Cardiac fibroblast (primary cell): Measurements from ENCODE around the gene TEDC1.

Experiments used
- DNase-seq, 2 donors: peaks; one replicate each; pipeline versions ENCODE4 v3.0.0 to v3.0.0-alpha.2; 2010; ENCODE audit warnings: low read depth in 2 of 2
- H3K4me3 ChIP-seq, 2 donors: replicated peaks in 1 of 2; 1 replicate in 1 of 2; 2 replicates in 1 of 2; pipeline ENCODE4 v1.5.1; 2011; ENCODE audit warnings: low read depth in 2 of 2, low read length in 2 of 2, mild to moderate bottlenecking in 2 of 2, moderate library complexity in 1 of 2
- TF ChIP-seq, protein P1 (sequence below): IDR thresholded peaks from one replicate; pipeline ENCODE4 v1.5.1; 2011; ENCODE audit warnings: low read depth, mild to moderate bottlenecking, low read length, inconsistent platforms

The TEDC1 gene

DNA sequence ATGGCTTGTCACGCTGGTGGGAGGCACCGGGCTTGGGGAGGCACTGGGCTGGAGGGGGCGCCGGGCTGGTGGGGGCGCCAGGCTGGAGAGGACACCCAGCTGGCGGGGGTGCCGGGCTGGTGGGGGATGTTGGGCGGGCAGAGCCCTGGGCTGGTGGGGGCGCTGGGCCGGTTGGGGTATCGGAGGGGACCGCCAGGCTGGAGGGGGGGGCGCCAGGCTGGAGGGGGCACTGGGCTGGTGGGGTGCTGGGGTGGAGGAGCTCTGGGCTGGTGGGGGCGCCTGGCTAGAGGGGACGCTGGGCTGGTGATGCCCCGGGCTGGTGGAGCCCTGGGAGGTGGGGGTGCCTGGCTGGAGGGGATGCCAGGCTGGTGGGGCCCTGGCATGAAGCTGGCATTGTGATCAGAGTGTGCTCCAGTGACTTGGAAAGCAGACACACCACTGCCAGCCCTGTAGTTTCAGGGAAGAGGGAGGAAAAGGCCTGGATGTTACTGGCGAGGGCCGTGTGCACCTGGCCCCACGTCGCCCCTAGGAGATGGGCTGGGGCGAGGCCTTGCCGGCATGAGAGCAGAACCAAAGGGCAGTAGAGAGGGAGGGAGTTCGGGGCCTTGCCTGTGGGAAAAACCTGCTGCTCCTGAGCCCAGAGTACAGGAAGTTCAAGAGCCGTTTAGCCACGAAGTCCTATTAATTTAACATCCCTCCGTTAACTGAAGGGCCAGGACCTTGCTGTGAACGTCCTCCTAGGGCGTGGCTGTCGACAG lies 13.1 kb downstream of the TEDC1 start:
- TF ChIP-seq, protein P1, sequence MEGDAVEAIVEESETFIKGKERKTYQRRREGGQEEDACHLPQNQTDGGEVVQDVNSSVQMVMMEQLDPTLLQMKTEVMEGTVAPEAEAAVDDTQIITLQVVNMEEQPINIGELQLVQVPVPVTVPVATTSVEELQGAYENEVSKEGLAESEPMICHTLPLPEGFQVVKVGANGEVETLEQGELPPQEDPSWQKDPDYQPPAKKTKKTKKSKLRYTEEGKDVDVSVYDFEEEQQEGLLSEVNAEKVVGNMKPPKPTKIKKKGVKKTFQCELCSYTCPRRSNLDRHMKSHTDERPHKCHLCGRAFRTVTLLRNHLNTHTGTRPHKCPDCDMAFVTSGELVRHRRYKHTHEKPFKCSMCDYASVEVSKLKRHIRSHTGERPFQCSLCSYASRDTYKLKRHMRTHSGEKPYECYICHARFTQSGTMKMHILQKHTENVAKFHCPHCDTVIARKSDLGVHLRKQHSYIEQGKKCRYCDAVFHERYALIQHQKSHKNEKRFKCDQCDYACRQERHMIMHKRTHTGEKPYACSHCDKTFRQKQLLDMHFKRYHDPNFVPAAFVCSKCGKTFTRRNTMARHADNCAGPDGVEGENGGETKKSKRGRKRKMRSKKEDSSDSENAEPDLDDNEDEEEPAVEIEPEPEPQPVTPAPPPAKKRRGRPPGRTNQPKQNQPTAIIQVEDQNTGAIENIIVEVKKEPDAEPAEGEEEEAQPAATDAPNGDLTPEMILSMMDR, result no peak
- no peak for DNase-seq
- H3K4me3 ChIP-seq, result no peak overlapping the region

DNA sequence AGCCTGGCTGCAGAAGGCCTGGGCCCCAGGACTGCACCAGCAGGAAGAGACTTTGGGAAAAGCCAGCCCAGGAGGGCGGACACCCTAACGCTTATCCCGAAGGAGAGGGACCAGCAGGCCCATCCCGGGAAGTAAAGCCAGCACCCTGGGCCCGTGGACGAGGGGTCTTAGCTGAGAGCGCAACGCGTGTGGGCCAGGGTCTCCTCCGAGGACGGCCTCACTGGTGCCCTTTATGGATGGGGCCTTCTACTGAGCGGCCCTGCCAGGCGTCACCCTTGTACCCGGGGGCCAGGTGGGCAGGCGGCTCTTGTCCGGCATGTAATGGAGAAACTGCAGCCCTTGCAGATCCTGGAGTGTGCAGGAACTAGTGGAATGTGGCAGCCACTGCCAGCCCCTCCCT lies 14.1 kb downstream of the TEDC1 start:
- TF ChIP-seq, protein P1, result no peak
- no peak overlapping the region for H3K4me3 ChIP-seq
- DNase-seq, result no peak

DNA sequence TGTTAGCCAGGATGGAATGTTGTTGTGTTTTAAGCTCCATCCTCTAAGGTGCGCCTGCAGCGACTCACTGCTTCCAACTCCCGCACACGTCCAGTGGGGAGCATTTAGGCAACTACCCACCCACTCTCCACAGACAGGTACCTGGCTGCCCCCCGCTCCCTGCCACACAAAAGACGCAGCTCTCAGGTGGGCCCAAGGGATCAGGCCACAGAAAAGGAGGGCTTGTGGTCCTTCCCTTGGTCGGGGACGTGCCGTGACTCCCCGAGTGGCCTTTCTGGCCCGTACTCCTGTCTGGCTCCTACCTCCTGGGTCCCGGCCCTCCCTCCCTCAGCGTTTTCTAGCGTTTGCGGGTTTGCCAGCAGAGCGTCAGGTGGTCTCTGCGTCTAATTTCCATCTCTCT lies 16.2 kb downstream of the TEDC1 start:
- H3K4me3 ChIP-seq, result no peak overlapping the region
- no peak for DNase-seq
- TF ChIP-seq, protein P1, result no peak

DNA sequence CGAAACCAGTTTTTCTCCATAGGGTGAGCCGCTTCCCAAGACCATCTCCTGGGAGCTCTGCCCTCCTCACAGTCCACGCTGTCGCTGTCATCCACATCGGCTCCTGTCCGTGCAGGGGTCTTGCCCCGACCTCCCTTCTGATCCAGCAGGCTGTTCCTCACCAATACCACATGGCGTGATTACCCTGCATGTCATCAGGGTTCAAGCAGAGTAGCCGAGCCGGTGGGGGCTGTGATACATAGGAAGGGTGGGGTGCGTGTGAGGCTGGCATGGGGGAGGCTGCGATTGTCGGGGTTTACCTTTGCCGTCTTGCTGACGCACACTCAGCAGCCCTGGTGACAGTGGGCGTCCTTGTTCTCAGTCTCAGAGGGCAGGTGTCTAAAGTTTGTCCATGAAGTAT lies 17.0 kb downstream of the TEDC1 start:
- H3K4me3 ChIP-seq, result no peak overlapping the region
- TF ChIP-seq, protein P1, result no peak
- no peak for DNase-seq

DNA sequence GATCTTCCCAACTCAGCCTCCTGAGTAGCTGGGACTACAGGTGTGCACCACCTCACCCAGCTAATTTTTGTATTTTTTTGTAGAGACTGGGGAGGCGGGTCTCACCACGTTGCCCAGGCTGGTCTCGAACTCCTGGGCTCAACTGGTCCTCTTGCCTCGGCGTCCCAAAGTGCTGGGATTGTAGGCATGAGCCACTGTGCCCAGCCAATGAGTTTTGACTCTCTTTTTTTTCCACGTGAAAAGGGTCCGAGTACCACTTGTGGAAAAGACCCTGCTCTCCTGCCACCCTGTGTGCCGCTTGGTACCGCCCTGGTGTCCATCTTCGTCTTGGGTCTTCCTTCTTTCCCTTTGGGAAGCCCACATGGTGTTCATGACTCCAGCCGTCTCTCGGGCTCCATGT lies 17.6 kb downstream of the TEDC1 start:
- no peak overlapping the region for H3K4me3 ChIP-seq
- no peak for DNase-seq
- TF ChIP-seq, protein P1, result no peak

DNA sequence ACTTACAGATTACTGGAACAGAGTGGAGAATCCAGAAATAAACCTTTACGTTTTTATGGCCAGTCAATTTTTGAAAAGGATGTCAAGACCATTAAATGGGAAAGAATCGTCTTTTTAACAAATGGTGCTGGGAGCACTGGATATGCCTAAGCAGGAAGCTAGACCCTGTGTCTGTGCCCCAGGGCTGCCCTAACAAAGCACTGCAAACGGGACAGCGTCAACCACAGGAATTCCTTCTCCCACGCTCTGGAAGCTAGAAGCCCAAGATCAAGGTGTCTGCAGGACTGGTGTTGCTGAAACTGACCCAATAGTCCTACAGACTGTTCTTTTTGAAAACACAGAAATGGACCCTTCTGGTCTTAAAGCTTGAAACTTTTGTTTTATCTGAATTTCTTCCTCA lies 26.1 kb downstream of the TEDC1 start:
- no peak for DNase-seq
- H3K4me3 ChIP-seq, result no peak overlapping the region
- TF ChIP-seq, protein P1, result no peak
